MM.1S (cell line): ENCODE results near the gene CAPZA1.

Source experiments
- CTCF ChIP-seq: fragments of 300-600 bp; sonication (generic); IDR thresholded peaks from 2 replicates; pipeline ENCODE4 v1.5.1; 2016; ENCODE audit warnings: antibody characterized with exemption, low read length, mixed read lengths
- EZH2 ChIP-seq: fragments of 300-600 bp; sonication (generic); optimal IDR thresholded peaks from 2 replicates; pipeline ENCODE3; 2017; ENCODE audit warnings: low read depth, mild to moderate bottlenecking, antibody characterized with exemption, low read length, mixed read lengths

- no peak for TF ChIP-seq CTCF
- TF ChIP-seq EZH2 = no peak
These were observed 18.4 kb downstream of the CAPZA1 start for GRCh38 chr1:112638110-112638428.
